Neural progenitor cell (in vitro differentiated cells): Measurements from ENCODE around the gene CHERP.
"Not testable (repeated sequence)": the region's sequence is repeated elsewhere in the genome, so short reads cannot be mapped to it uniquely, and the experiment has no call there.

Experiments
- EZH2 ChIP-seq: fragments of 200-600 bp; sonication (generic); IDR thresholded peaks from 2 replicates; pipeline ENCODE4 v1.6.1; 2017; ENCODE audit warnings: antibody characterized with exemption, mild to moderate bottlenecking, moderate library complexity
- EZH2phosphoT487 ChIP-seq: fragments of 200-600 bp; sonication (generic); IDR thresholded peaks from 2 replicates; pipeline ENCODE4 v1.6.1; 2017; ENCODE audit warnings: antibody characterized with exemption
- TF ChIP-seq, protein P1 (sequence below): fragments of 200-600 bp; sonication (generic); IDR thresholded peaks from 2 replicates; pipeline ENCODE4 v1.5.1; 2017; ENCODE audit warnings: antibody characterized with exemption, mild to moderate bottlenecking

GRCh38 chr19:16543734-16544133 lies 1.5 kb upstream of the CHERP start:
- TF ChIP-seq, protein P1, sequence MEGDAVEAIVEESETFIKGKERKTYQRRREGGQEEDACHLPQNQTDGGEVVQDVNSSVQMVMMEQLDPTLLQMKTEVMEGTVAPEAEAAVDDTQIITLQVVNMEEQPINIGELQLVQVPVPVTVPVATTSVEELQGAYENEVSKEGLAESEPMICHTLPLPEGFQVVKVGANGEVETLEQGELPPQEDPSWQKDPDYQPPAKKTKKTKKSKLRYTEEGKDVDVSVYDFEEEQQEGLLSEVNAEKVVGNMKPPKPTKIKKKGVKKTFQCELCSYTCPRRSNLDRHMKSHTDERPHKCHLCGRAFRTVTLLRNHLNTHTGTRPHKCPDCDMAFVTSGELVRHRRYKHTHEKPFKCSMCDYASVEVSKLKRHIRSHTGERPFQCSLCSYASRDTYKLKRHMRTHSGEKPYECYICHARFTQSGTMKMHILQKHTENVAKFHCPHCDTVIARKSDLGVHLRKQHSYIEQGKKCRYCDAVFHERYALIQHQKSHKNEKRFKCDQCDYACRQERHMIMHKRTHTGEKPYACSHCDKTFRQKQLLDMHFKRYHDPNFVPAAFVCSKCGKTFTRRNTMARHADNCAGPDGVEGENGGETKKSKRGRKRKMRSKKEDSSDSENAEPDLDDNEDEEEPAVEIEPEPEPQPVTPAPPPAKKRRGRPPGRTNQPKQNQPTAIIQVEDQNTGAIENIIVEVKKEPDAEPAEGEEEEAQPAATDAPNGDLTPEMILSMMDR: not testable (repeated sequence)
- not testable (repeated sequence) for TF ChIP-seq EZH2, EZH2phosphoT487
